Measurements from ENCODE around the gene DLX6.

DLX6 gene

DNA sequence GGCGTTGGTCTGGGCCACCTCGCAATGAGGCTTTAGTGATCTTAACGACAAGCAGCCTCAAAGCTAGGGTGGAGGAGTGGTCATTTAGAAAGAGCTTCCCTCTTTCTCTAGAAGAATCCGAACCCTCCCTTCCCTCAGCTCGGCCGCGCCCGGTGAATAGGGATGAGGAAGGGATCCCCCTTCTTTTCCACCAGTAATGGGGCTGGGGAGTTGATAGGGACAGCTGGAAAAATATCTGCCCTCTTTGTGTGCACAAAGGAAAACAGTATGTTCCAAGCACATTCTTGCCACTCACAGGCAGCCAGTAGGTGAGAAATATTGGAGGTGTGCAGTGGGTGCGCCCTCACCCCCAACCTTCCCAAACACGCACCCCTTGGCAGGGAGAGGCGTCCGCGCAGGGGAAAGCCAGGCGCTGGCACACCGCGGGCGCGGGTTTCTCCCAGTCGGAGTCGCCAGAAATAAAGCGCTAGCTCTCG is 12.8 kb downstream of the DLX6 start:
- no peak for TF ChIP-seq EZH2phosphoT487 (IDR thresholded peaks at IDR 0.05; ENCODE audit: borderline replicate concordance, low read length)
- TF ChIP-seq, protein P1, sequence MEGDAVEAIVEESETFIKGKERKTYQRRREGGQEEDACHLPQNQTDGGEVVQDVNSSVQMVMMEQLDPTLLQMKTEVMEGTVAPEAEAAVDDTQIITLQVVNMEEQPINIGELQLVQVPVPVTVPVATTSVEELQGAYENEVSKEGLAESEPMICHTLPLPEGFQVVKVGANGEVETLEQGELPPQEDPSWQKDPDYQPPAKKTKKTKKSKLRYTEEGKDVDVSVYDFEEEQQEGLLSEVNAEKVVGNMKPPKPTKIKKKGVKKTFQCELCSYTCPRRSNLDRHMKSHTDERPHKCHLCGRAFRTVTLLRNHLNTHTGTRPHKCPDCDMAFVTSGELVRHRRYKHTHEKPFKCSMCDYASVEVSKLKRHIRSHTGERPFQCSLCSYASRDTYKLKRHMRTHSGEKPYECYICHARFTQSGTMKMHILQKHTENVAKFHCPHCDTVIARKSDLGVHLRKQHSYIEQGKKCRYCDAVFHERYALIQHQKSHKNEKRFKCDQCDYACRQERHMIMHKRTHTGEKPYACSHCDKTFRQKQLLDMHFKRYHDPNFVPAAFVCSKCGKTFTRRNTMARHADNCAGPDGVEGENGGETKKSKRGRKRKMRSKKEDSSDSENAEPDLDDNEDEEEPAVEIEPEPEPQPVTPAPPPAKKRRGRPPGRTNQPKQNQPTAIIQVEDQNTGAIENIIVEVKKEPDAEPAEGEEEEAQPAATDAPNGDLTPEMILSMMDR (IDR thresholded peaks at IDR 0.05; ENCODE audit: low read depth, low read length, poor library complexity, severe bottlenecking), result no peak
- H3K4me3 ChIP-seq (ENCODE audit: low read length), result no peak overlapping the region
- H3K27me3 ChIP-seq (ENCODE audit: control insufficient read depth, low read length), result peaks cover 43% of the 10 kb centered on the region
- H3K4me2 ChIP-seq (ENCODE audit: low read length), result no peak overlapping the region
- H3K36me3 ChIP-seq (ENCODE audit: control insufficient read depth, low read length), result no peaks in the 10 kb centered on the region
- H3K79me2 ChIP-seq (ENCODE audit: control insufficient read depth, low read length), result no peaks in the 10 kb centered on the region
- no peaks in the 10 kb centered on the region for H3K4me1 ChIP-seq (ENCODE audit: control insufficient read depth, low read length)
- H4K20me1 ChIP-seq (ENCODE audit: control insufficient read depth, insufficient read depth, low read depth, low read length), result no peaks in the 10 kb centered on the region
- no peaks in the 10 kb centered on the region for H3F3A ChIP-seq (ENCODE audit: control insufficient read depth, insufficient read depth)
- no peaks in the 10 kb centered on the region for H3K9me3 ChIP-seq (ENCODE audit: control insufficient read depth, insufficient read depth, low read length)
- H3K9me2 ChIP-seq (replicated peaks; ENCODE audit: control insufficient read depth, low read length), result no peaks in the 10 kb centered on the region
- no peak overlapping the region for H3K27ac ChIP-seq (ENCODE audit: low read depth, low read length)

DNA sequence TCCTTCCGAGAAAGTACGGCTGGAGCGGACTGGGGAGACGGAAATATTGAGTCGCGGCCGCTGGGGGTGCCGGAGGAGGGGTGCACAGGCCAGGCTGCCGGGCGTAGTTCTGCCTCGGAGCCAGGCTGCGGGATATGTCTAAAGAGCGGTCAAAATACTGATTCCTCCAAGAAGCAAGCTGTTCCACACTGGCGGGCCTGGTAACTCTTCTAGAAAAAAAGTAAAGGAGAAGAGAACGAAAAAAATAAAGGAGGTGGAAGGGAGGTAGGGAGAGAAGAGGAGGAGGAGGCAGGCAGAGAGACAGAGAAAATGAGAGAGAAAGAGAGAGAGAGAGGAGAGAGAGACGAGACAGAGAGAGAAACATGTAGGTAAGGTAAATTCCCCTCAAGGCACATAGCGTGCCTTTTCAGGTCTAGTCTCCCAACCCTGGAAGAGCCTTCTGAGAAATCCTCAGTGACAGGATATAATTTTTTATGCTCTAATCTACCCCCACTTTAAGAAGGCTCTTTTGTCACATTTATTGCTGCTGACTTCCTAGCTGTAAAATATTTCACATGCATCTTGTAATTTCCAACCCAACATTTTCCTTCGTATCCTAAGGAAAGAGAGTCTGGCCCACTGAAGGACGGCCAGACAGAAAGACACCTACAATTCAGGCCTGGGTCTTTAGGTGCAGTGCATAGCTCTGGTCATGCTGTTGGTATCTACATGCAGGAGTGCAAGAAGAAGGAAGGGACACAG is 13.6 kb downstream of the DLX6 start:
- no peak overlapping the region for H3K4me3 ChIP-seq (ENCODE audit: low read length)
- TF ChIP-seq, protein P1 (IDR thresholded peaks at IDR 0.05; ENCODE audit: low read depth, low read length, poor library complexity, severe bottlenecking), result no peak
- TF ChIP-seq EZH2phosphoT487 (IDR thresholded peaks at IDR 0.05; ENCODE audit: borderline replicate concordance, low read length), result no peak
- no peaks in the 10 kb centered on the region for H3K36me3 ChIP-seq (ENCODE audit: control insufficient read depth, low read length)
- H3F3A ChIP-seq (ENCODE audit: control insufficient read depth, insufficient read depth), result no peaks in the 10 kb centered on the region
- H3K9me2 ChIP-seq (replicated peaks; ENCODE audit: control insufficient read depth, low read length), result no peaks in the 10 kb centered on the region
- peaks cover 38% of the 10 kb centered on the region for H3K27me3 ChIP-seq (ENCODE audit: control insufficient read depth, low read length)
- H3K9me3 ChIP-seq (ENCODE audit: control insufficient read depth, insufficient read depth, low read length), result no peaks in the 10 kb centered on the region
- H3K27ac ChIP-seq (ENCODE audit: low read depth, low read length), result no peak overlapping the region
- H4K20me1 ChIP-seq (ENCODE audit: control insufficient read depth, insufficient read depth, low read depth, low read length), result no peaks in the 10 kb centered on the region
- no peaks in the 10 kb centered on the region for H3K79me2 ChIP-seq (ENCODE audit: control insufficient read depth, low read length)
- H3K4me2 ChIP-seq (ENCODE audit: low read length), result no peak overlapping the region
- H3K4me1 ChIP-seq (ENCODE audit: control insufficient read depth, low read length), result no peaks in the 10 kb centered on the region

DNA sequence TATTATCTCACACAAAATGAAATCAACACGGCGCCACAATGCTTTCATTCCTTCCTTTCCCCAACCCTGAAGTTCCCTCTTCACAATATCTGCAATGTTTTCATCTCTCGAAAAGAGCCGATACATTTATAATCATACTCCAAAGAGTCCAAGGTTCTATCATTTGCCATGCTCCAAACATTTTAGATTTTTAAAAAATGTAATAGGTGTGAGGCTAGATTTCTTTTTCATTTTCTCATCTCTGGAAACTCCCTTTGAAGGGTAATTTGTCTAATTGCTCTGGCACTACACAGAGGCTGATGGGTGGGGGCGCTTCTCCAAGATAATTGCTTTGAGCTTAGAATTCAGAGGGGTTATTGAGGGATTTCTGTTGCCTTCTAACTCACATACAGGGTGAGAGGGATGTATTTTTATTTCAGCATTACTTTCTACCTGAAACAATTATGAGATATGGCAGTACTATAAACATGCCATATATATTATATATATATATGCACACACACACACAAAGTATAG is 14.4 kb downstream of the DLX6 start:
- Histone ChIP-seq H3K79me2 (ENCODE audit: control insufficient read depth, low read length) (no peaks in the 10 kb centered on the region), H3K27ac (ENCODE audit: low read depth, low read length) (no peak overlapping the region), H3K4me2 (ENCODE audit: low read length) (no peak overlapping the region), H4K20me1 (ENCODE audit: control insufficient read depth, insufficient read depth, low read depth, low read length) (no peaks in the 10 kb centered on the region), H3K36me3 (ENCODE audit: control insufficient read depth, low read length) (no peaks in the 10 kb centered on the region), H3K4me3 (ENCODE audit: low read length) (no peak overlapping the region), H3K9me3 (ENCODE audit: control insufficient read depth, insufficient read depth, low read length) (no peaks in the 10 kb centered on the region), H3K4me1 (ENCODE audit: control insufficient read depth, low read length) (no peaks in the 10 kb centered on the region), H3K9me2 (replicated peaks; ENCODE audit: control insufficient read depth, low read length) (no peaks in the 10 kb centered on the region), H3K27me3 (ENCODE audit: control insufficient read depth, low read length) (peaks cover 35% of the 10 kb centered on the region), H3F3A (ENCODE audit: control insufficient read depth, insufficient read depth) (no peaks in the 10 kb centered on the region)
- TF ChIP-seq EZH2phosphoT487 (IDR thresholded peaks at IDR 0.05; ENCODE audit: borderline replicate concordance, low read length), result no peak

DNA sequence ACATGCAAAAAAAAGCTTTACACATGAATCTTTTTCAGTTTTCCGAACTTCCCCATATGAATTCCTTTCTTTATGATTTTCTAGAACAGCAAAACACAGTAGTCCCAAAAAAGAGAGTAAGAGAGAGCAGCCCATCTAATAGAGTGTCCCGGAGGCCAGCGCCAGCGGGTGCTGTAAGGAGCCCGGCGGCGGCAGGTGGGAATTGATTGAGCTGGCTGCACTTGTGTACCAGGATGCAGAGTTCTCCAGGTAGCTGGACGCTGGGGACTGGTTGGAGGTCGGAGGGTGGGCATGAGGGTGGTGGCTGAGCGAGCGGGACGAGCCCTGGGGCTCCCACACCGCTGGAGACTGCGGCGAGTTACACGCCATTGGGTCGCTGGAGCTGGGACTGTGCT is 15.2 kb downstream of the DLX6 start:
- Histone ChIP-seq H3F3A (ENCODE audit: control insufficient read depth, insufficient read depth) (no peaks in the 10 kb centered on the region), H3K4me3 (ENCODE audit: low read length) (no peak overlapping the region), H3K27ac (ENCODE audit: low read depth, low read length) (no peak overlapping the region), H3K79me2 (ENCODE audit: control insufficient read depth, low read length) (no peaks in the 10 kb centered on the region), H3K9me3 (ENCODE audit: control insufficient read depth, insufficient read depth, low read length) (no peaks in the 10 kb centered on the region), H3K4me2 (ENCODE audit: low read length) (no peak overlapping the region), H3K9me2 (replicated peaks; ENCODE audit: control insufficient read depth, low read length) (no peaks in the 10 kb centered on the region), H3K36me3 (ENCODE audit: control insufficient read depth, low read length) (no peaks in the 10 kb centered on the region), H3K27me3 (ENCODE audit: control insufficient read depth, low read length) (peaks cover 35% of the 10 kb centered on the region), H3K4me1 (ENCODE audit: control insufficient read depth, low read length) (no peaks in the 10 kb centered on the region), H4K20me1 (ENCODE audit: control insufficient read depth, insufficient read depth, low read depth, low read length) (no peaks in the 10 kb centered on the region)
- TF ChIP-seq, protein P1 (IDR thresholded peaks at IDR 0.05; ENCODE audit: low read depth, low read length, poor library complexity, severe bottlenecking), result no peak
- TF ChIP-seq EZH2phosphoT487 (IDR thresholded peaks at IDR 0.05; ENCODE audit: borderline replicate concordance, low read length), result no peak
